Esophagus (tissue), 2 donors: Measurements from ENCODE around the gene DGUOK. TPM values are rescaled to one million over a fixed set of nuclear protein-coding genes. Genes with fewer than 3 reads are reported as not detected.
"Not testable (repeated sequence)": the region's sequence is repeated elsewhere in the genome, so short reads cannot be mapped to it uniquely, and the experiment has no call there.

ENCODE experiments used
- H3K27ac ChIP-seq, 2 donors: one replicate each; pipeline ENCODE4 v1.5.1; 2013; ENCODE audit warnings: low read depth in 2 of 2, mild to moderate bottlenecking in 2 of 2, inconsistent platforms in 1 of 2, low read length in 1 of 2, moderate library complexity in 1 of 2
- H3K27me3 ChIP-seq, 2 donors: one replicate each; pipeline ENCODE4 v1.6.1; 2013; ENCODE audit warnings: low read length in 2 of 2, control low read depth in 1 of 2, mild to moderate bottlenecking in 1 of 2; ENCODE audit not compliant: insufficient read depth in 2 of 2, control insufficient read depth in 1 of 2
- H3K36me3 ChIP-seq, 2 donors: one replicate each; pipeline ENCODE4 v1.6.1; 2013; ENCODE audit warnings: low read length in 1 of 2; ENCODE audit not compliant: control insufficient read depth in 2 of 2, insufficient read depth in 2 of 2
- H3K4me1 ChIP-seq, 2 donors: one replicate each; pipeline ENCODE4 v1.6.1; 2013; ENCODE audit warnings: low read length in 1 of 2; ENCODE audit not compliant: control insufficient read depth in 2 of 2, insufficient read depth in 2 of 2
- H3K4me3 ChIP-seq, 2 donors: one replicate each; pipeline ENCODE4 v1.5.1; 2013; ENCODE audit warnings: low read length in 2 of 2, mild to moderate bottlenecking in 2 of 2, low read depth in 1 of 2, moderate library complexity in 1 of 2
- H3K9me3 ChIP-seq, 2 donors: one replicate each; pipeline ENCODE4 v1.6.1; 2013; ENCODE audit warnings: mild to moderate bottlenecking in 2 of 2, low read depth in 1 of 2, low read length in 1 of 2, moderate library complexity in 1 of 2; ENCODE audit not compliant: control insufficient read depth in 2 of 2, insufficient read depth in 1 of 2
- WGBS, 2 donors: extraction: QIAGEN DNeasy Blood & Tissue Kit; methylation state at CpG; one replicate each; pipeline ENCODE4 v1.1.7; 2013; 5-methylcytosine and 5-hydroxymethylcytosine counted together
- polyA plus RNA-seq, 2 donors: library from polyadenylated mRNA; stranded (reverse); fragments of 200-250 nt; gene quantifications; one replicate each; pipeline ENCODE4 v1.2.3, GENCODE V29; 2013
- donor health status: healthy with polysubstance abuse.
- donor health status: Bipolar disorder and iron deficiency.

The DGUOK gene
- 10 to 100 TPM; 42.8 to 45.6 TPM for polyA plus RNA-seq

GRCh38 chr2:73926493-73927327 is at the start of gene DGUOK:
Gene DGUOK, plus strand, starts transcription at chr2:73926880. Its CDS starts 31 bp downstream, at chr2:73926911.
- peak within 1 kb of the TSS; percentile 93 to 97 for H3K27ac ChIP-seq
- H3K4me1 ChIP-seq = peaks cover 0 to 4% of the 10 kb centered on the region in 2 donors
- no peaks in the 10 kb centered on the region for H3K36me3 ChIP-seq
- peak within 1 kb of the TSS; percentile 68 to 69 for H3K4me3 ChIP-seq
- H3K27me3 ChIP-seq = no peaks in the 10 kb centered on the region
- 0 to 1% methylated on average over 50 of the region's 50 CpGs for WGBS, 2 donors
- H3K9me3 ChIP-seq = no peaks in the 10 kb centered on the region

GRCh38 chr2:73877071-73877802 is 49.4 kb upstream of the DGUOK start:
- Histone ChIP-seq H3K27me3 (no peaks in the 10 kb centered on the region), H3K4me1 (peaks cover 0 to 3% of the 10 kb centered on the region in 2 donors), H3K27ac (peak overlapping the region in 1 of 2 donors; percentile 2), H3K9me3 (no peaks in the 10 kb centered on the region), H3K4me3 (peak overlapping the region in 1 of 2 donors; percentile 31), H3K36me3 (no peaks in the 10 kb centered on the region)
- 31 to 43% methylated on average over 9 of the region's 9 CpGs for WGBS, 2 donors

- not testable (repeated sequence) for H3K27ac ChIP-seq, H3K36me3 ChIP-seq, H3K4me3 ChIP-seq, H3K27me3 ChIP-seq, H3K9me3 ChIP-seq, H3K4me1 ChIP-seq
- 95 to 96% methylated on average over 5 of the region's 5 CpGs for WGBS, 2 donors
Observed at GRCh38 chr2:73877984-73878383, 48.7 kb upstream of the DGUOK start.

- WGBS, 2 donors = 58 to 62% methylated on average over 2 of the region's 2 CpGs
Observed at GRCh38 chr2:73885406-73885805, 41.3 kb upstream of the DGUOK start.

GRCh38 chr2:73886357-73886756 is 40.3 kb upstream of the DGUOK start:
- no peak overlapping the region for H3K4me3 ChIP-seq
- H3K36me3 ChIP-seq = no peaks in the 10 kb centered on the region
- no peaks in the 10 kb centered on the region for H3K9me3 ChIP-seq
- no peaks in the 10 kb centered on the region for H3K4me1 ChIP-seq
- no peak overlapping the region for H3K27ac ChIP-seq
- no peaks in the 10 kb centered on the region for H3K27me3 ChIP-seq
- WGBS, 2 donors = 78 to 79% methylated on average over 4 of the region's 4 CpGs

More at GRCh38 chr2:73885406-73885805, 41.3 kb upstream of the DGUOK start:
- H3K4me3 ChIP-seq = no peak overlapping the region
- H3K9me3 ChIP-seq = no peaks in the 10 kb centered on the region
- H3K36me3 ChIP-seq = no peaks in the 10 kb centered on the region
- no peak overlapping the region for H3K27ac ChIP-seq
- no peaks in the 10 kb centered on the region for H3K4me1 ChIP-seq
- no peaks in the 10 kb centered on the region for H3K27me3 ChIP-seq

GRCh38 chr2:73887596-73888353 is 38.9 kb upstream of the DGUOK start:
- H3K36me3 ChIP-seq, H3K27me3 ChIP-seq, H3K27ac ChIP-seq, H3K4me1 ChIP-seq, H3K9me3 ChIP-seq, H3K4me3 ChIP-seq: not testable (repeated sequence)
- 72 to 79% methylated on average over 11 of the region's 11 CpGs for WGBS, 2 donors

GRCh38 chr2:73888388-73888787 is 38.3 kb upstream of the DGUOK start:
- Histone ChIP-seq H3K27ac (no peak overlapping the region), H3K27me3 (no peaks in the 10 kb centered on the region), H3K9me3 (no peaks in the 10 kb centered on the region), H3K4me3 (no peak overlapping the region), H3K4me1 (no peaks in the 10 kb centered on the region), H3K36me3 (no peaks in the 10 kb centered on the region)
- 60 to 69% methylated on average over 2 of the region's 2 CpGs for WGBS, 2 donors

GRCh38 chr2:73889206-73889605 is 37.5 kb upstream of the DGUOK start:
- no peaks in the 10 kb centered on the region for H3K9me3 ChIP-seq
- no peak overlapping the region for H3K4me3 ChIP-seq
- H3K4me1 ChIP-seq = no peaks in the 10 kb centered on the region
- H3K36me3 ChIP-seq = no peaks in the 10 kb centered on the region
- 68 to 70% methylated on average over 5 of the region's 5 CpGs for WGBS, 2 donors
- H3K27ac ChIP-seq = no peak overlapping the region
- H3K27me3 ChIP-seq = no peaks in the 10 kb centered on the region

GRCh38 chr2:73890301-73891092 is 36.2 kb upstream of the DGUOK start:
- no peaks in the 10 kb centered on the region for H3K36me3 ChIP-seq

More at GRCh38 chr2:73890301-73891092, 36.2 kb upstream of the DGUOK start:
- Histone ChIP-seq H3K4me3 (no peak overlapping the region), H3K27me3 (no peaks in the 10 kb centered on the region), H3K4me1 (no peaks in the 10 kb centered on the region), H3K9me3 (no peaks in the 10 kb centered on the region), H3K27ac (peak overlapping the region; percentile 35 to 53)
- WGBS, 2 donors = 65 to 69% methylated on average over 9 of the region's 9 CpGs
